ENCODE results near the gene CCDC134. TPM values are rescaled to one million over a fixed set of nuclear protein-coding genes. Genes with fewer than 3 reads are reported as not detected.

CCDC134 gene
- total and polyA plus RNA-seq, 9 of the 15 experiments (the other 6 are each of a cell fraction or from before 2014, with no cell fraction given): 0.56 to 11.9 (median 5.3) TPM

- TF ChIP-seq RNF2 (IDR thresholded peaks at IDR 0.05) (no peak), CEBPG (CRISPR knock-in tag; IDR thresholded peaks at IDR 0.05) (no peak), CEBPG (tag; conservative IDR thresholded peaks at IDR 0.05 in 1 of 2, IDR thresholded peaks at IDR 0.05 in 1 of 2) (0 out of 4 replicates have a peak, but pooled peaks of 1 of the 2 experiments have one; percentile 31), ZNF766 (CRISPR knock-in tag; conservative IDR thresholded peaks at IDR 0.05) (no peak), PHTF2 (CRISPR knock-in tag; IDR thresholded peaks at IDR 0.05) (no peak), RB1 (IDR thresholded peaks at IDR 0.05; ENCODE audit: low read depth) (no peak), ZFX (CRISPR knock-in tag; IDR thresholded peaks at IDR 0.05) (no peak), FOXJ2 (tag; IDR thresholded peaks at IDR 0.05) (no peak), CCNT2 (IDR thresholded peaks at IDR 0.05; ENCODE audit: borderline replicate concordance, extremely low read depth, insufficient read length, low read depth, low read length) (no peak), GATA2 (CRISPR knock-in tag; IDR thresholded peaks at IDR 0.05) (peak; percentile 19; the same call in 1 of the 2 replicates), NR4A1 (CRISPR knock-in tag; IDR thresholded peaks at IDR 0.05) (no peak), NR4A1 (tag; IDR thresholded peaks at IDR 0.05) (no peak), ZNF23 (CRISPR knock-in tag; IDR thresholded peaks at IDR 0.05) (no peak), EGR1 (conservative IDR thresholded peaks at IDR 0.05) (peak; percentile 54), TFAM (CRISPR knock-in tag; conservative IDR thresholded peaks at IDR 0.05) (no peak), SMC3 (conservative IDR thresholded peaks at IDR 0.05; ENCODE audit: insufficient read depth, low read depth, low read length) (peak; percentile 49; the same call in 1 of the 2 replicates), KLF1 (tag; IDR thresholded peaks at IDR 0.05) (no peak), RCOR1 (IDR thresholded peaks at IDR 0.05; ENCODE audit: borderline replicate concordance in 1 of 2, low read depth in 2 of 2, low read length in 2 of 2) (0 out of 4 replicates have a peak, but pooled peaks of 1 of the 2 experiments have one; percentile 52)
- TF ChIP-seq, protein P1, sequence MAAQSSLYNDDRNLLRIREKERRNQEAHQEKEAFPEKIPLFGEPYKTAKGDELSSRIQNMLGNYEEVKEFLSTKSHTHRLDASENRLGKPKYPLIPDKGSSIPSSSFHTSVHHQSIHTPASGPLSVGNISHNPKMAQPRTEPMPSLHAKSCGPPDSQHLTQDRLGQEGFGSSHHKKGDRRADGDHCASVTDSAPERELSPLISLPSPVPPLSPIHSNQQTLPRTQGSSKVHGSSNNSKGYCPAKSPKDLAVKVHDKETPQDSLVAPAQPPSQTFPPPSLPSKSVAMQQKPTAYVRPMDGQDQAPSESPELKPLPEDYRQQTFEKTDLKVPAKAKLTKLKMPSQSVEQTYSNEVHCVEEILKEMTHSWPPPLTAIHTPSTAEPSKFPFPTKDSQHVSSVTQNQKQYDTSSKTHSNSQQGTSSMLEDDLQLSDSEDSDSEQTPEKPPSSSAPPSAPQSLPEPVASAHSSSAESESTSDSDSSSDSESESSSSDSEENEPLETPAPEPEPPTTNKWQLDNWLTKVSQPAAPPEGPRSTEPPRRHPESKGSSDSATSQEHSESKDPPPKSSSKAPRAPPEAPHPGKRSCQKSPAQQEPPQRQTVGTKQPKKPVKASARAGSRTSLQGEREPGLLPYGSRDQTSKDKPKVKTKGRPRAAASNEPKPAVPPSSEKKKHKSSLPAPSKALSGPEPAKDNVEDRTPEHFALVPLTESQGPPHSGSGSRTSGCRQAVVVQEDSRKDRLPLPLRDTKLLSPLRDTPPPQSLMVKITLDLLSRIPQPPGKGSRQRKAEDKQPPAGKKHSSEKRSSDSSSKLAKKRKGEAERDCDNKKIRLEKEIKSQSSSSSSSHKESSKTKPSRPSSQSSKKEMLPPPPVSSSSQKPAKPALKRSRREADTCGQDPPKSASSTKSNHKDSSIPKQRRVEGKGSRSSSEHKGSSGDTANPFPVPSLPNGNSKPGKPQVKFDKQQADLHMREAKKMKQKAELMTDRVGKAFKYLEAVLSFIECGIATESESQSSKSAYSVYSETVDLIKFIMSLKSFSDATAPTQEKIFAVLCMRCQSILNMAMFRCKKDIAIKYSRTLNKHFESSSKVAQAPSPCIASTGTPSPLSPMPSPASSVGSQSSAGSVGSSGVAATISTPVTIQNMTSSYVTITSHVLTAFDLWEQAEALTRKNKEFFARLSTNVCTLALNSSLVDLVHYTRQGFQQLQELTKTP (IDR thresholded peaks at IDR 0.05; ENCODE audit: low read depth in 1 of 2, partially characterized antibody in 2 of 2): no peak
- TF ChIP-seq, protein P2, sequence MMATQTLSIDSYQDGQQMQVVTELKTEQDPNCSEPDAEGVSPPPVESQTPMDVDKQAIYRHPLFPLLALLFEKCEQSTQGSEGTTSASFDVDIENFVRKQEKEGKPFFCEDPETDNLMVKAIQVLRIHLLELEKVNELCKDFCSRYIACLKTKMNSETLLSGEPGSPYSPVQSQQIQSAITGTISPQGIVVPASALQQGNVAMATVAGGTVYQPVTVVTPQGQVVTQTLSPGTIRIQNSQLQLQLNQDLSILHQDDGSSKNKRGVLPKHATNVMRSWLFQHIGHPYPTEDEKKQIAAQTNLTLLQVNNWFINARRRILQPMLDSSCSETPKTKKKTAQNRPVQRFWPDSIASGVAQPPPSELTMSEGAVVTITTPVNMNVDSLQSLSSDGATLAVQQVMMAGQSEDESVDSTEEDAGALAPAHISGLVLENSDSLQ (IDR thresholded peaks at IDR 0.05): peak; percentile 61; the same call in 1 of the 2 replicates
- TF ChIP-seq, protein P3, sequence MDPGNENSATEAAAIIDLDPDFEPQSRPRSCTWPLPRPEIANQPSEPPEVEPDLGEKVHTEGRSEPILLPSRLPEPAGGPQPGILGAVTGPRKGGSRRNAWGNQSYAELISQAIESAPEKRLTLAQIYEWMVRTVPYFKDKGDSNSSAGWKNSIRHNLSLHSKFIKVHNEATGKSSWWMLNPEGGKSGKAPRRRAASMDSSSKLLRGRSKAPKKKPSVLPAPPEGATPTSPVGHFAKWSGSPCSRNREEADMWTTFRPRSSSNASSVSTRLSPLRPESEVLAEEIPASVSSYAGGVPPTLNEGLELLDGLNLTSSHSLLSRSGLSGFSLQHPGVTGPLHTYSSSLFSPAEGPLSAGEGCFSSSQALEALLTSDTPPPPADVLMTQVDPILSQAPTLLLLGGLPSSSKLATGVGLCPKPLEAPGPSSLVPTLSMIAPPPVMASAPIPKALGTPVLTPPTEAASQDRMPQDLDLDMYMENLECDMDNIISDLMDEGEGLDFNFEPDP (CRISPR knock-in tag; IDR thresholded peaks at IDR 0.05): no peak
These were observed 56.8 kb downstream of the CCDC134 start (continued) for GRCh38 chr22:41857155-41857859.

Measured in K562 (cell line).